ENCODE measurements around the gene NPAS2.

Gene NPAS2

GRCh38 chr2:100894796-100895156, 74.8 kb downstream of the NPAS2 start:
- H3K36me3 ChIP-seq (ENCODE audit: insufficient read depth, low read length), result no peaks in the 10 kb centered on the region
- H3K4me3 ChIP-seq (ENCODE audit: low read length, poor library complexity, severe bottlenecking), result no peak overlapping the region
- H3K4me1 ChIP-seq (ENCODE audit: insufficient read depth, low read length, poor library complexity, severe bottlenecking), result no peaks in the 10 kb centered on the region
- TF ChIP-seq CTCF (conservative IDR thresholded peaks at IDR 0.05; ENCODE audit: low read length), result no peak
- no peak for TF ChIP-seq EZH2phosphoT487 (IDR thresholded peaks at IDR 0.05; ENCODE audit: borderline replicate concordance)
- H3K9me3 ChIP-seq (ENCODE audit: insufficient read depth, low read depth, low read length), result no peaks in the 10 kb centered on the region
- no peak overlapping the region for H3K9ac ChIP-seq (ENCODE audit: low read depth, low read length, poor library complexity, severe bottlenecking)
- H4K20me1 ChIP-seq (ENCODE audit: insufficient read depth, low read length, poor library complexity, severe bottlenecking), result no peaks in the 10 kb centered on the region
- H3K79me2 ChIP-seq (ENCODE audit: insufficient read depth, low read length), result no peaks in the 10 kb centered on the region
- no peak overlapping the region for H2AFZ ChIP-seq (ENCODE audit: low read length)
- H3K4me2 ChIP-seq (ENCODE audit: low read depth, low read length, poor library complexity, severe bottlenecking), result no peak overlapping the region
- H3F3A ChIP-seq (ENCODE audit: low read depth), result no peaks in the 10 kb centered on the region
- H3K27me3 ChIP-seq (ENCODE audit: insufficient read depth, low read length, poor library complexity, severe bottlenecking), result no peaks in the 10 kb centered on the region
- no peaks in the 10 kb centered on the region for H3K9me2 ChIP-seq (replicated peaks; ENCODE audit: low read depth, low read length)

- Histone ChIP-seq H3K79me2 (ENCODE audit: insufficient read depth, low read length) (no peaks in the 10 kb centered on the region), H2AFZ (ENCODE audit: low read length) (no peak overlapping the region), H3K9me3 (ENCODE audit: insufficient read depth, low read depth, low read length) (no peaks in the 10 kb centered on the region), H3K4me1 (ENCODE audit: insufficient read depth, low read length, poor library complexity, severe bottlenecking) (no peaks in the 10 kb centered on the region), H3K27me3 (ENCODE audit: insufficient read depth, low read length, poor library complexity, severe bottlenecking) (no peaks in the 10 kb centered on the region), H4K20me1 (ENCODE audit: insufficient read depth, low read length, poor library complexity, severe bottlenecking) (no peaks in the 10 kb centered on the region), H3F3A (ENCODE audit: low read depth) (no peaks in the 10 kb centered on the region), H3K4me3 (ENCODE audit: low read length, poor library complexity, severe bottlenecking) (no peak overlapping the region), H3K36me3 (ENCODE audit: insufficient read depth, low read length) (no peaks in the 10 kb centered on the region), H3K4me2 (ENCODE audit: low read depth, low read length, poor library complexity, severe bottlenecking) (no peak overlapping the region), H3K9me2 (replicated peaks; ENCODE audit: low read depth, low read length) (no peaks in the 10 kb centered on the region), H3K9ac (ENCODE audit: low read depth, low read length, poor library complexity, severe bottlenecking) (no peak overlapping the region)
- no peak for TF ChIP-seq EZH2phosphoT487 (IDR thresholded peaks at IDR 0.05; ENCODE audit: borderline replicate concordance)
- no peak for TF ChIP-seq CTCF (conservative IDR thresholded peaks at IDR 0.05; ENCODE audit: low read length)
These were observed 75.5 kb downstream of the NPAS2 start for GRCh38 chr2:100895402-100895801.

- Histone ChIP-seq H3K36me3 (ENCODE audit: insufficient read depth, low read length) (no peaks in the 10 kb centered on the region), H3K4me1 (ENCODE audit: insufficient read depth, low read length, poor library complexity, severe bottlenecking) (no peaks in the 10 kb centered on the region), H3K9me2 (replicated peaks; ENCODE audit: low read depth, low read length) (no peaks in the 10 kb centered on the region), H3K9me3 (ENCODE audit: insufficient read depth, low read depth, low read length) (no peaks in the 10 kb centered on the region), H3K4me2 (ENCODE audit: low read depth, low read length, poor library complexity, severe bottlenecking) (no peak overlapping the region), H3F3A (ENCODE audit: low read depth) (no peaks in the 10 kb centered on the region), H4K20me1 (ENCODE audit: insufficient read depth, low read length, poor library complexity, severe bottlenecking) (no peaks in the 10 kb centered on the region), H3K4me3 (ENCODE audit: low read length, poor library complexity, severe bottlenecking) (no peak overlapping the region), H3K27me3 (ENCODE audit: insufficient read depth, low read length, poor library complexity, severe bottlenecking) (no peaks in the 10 kb centered on the region), H3K79me2 (ENCODE audit: insufficient read depth, low read length) (no peaks in the 10 kb centered on the region), H2AFZ (ENCODE audit: low read length) (no peak overlapping the region), H3K9ac (ENCODE audit: low read depth, low read length, poor library complexity, severe bottlenecking) (no peak overlapping the region)
- TF ChIP-seq EZH2phosphoT487 (IDR thresholded peaks at IDR 0.05; ENCODE audit: borderline replicate concordance) (no peak), CTCF (conservative IDR thresholded peaks at IDR 0.05; ENCODE audit: low read length) (no peak)
These were observed 76.2 kb downstream of the NPAS2 start for GRCh38 chr2:100895934-100896685.

All from Loucy (cell line).